HG02759 (cell line): ENCODE results near the gene COX4I1.
"Not testable (repeated sequence)": the region's sequence is repeated elsewhere in the genome, so short reads cannot be mapped to it uniquely, and the experiment has no call there.

Experiments
- ATAC-seq: cut with Tn5 transposase; IDR thresholded peaks from one replicate; pipeline ENCODE4 v1.9.1; 2021; ENCODE audit warnings: mild to moderate bottlenecking, moderate library complexity; ENCODE audit not compliant: unreplicated experiment

The COX4I1 gene

DNA sequence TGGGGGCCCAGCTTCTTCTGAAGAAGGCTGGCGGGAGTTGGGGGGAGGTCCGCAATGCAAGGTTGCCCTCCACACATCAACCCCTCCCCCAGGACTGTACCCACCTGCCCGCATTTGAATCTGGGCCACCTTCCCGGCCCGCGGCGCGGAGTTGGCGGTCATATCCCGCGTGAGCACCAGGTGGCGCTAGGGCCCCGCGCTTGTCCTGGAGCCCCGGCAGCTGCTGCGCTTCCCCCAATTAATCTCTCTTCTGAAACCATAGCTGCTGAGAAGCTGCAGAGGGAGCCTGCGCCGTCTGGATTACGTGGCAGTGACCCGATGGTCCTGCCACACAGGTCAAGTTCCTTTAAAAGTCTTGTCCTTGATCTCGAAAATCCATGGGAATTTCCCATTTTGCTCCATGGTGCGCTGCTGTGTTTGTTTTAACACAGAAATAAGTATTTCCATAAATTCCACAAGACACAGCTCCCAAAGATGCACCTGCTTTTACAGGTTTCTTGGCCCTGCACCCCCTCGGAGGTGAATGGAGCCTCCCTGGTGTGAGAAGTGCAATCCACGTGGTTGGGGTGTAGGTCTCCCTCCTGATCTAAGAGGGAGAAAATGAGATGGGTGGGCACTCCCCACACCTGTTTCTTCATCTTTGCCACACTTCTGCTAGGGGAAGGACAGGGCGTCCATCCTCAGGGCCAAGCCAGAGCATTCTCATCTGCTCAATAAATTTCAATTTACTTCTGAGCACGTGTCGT is 22.1 kb downstream of the COX4I1 start:
- ATAC-seq = peak; percentile 74

DNA sequence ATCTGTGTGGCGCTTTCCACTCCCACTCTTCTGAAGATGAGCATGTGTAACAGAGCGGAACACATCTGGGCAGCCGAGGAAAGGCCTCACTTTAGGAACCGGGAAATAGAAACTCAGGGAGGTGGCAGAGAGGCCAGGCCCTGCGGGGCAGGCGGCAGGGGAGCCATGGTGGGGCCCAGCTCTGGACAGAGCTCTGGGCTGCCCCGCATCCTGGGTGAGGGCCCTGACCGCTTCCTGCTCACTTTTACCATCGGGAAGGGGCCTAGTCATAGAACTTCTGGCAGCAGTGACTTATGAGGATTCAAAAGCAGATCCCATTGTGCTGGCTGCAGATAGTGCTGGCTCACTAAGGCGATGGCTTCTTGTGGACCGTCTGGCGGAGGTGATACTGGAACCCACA is 22.6 kb downstream of the COX4I1 start:
- no peak for ATAC-seq

DNA sequence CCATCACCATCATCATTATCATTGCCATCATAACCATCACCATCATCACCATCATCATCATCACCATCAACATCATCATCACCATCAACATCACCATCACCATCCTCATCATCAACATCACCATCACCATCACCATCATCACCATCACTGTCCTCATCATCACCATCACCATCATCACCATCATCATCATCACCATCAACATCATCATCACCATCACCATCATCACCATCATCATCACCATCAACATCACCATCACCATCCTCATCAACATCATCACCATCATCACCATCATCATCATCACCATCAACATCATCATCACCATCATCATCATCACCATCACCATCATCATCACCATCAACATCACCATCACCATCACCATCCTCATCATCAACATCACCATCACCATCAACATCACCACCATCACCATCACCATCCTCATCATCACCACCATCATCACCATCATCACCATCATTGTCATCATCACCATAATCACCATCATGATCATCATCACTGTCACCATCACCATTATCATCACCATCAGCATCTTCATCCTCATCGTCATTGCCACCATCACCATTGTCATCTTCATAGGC is 23.9 kb downstream of the COX4I1 start:
- ATAC-seq = no peak

DNA sequence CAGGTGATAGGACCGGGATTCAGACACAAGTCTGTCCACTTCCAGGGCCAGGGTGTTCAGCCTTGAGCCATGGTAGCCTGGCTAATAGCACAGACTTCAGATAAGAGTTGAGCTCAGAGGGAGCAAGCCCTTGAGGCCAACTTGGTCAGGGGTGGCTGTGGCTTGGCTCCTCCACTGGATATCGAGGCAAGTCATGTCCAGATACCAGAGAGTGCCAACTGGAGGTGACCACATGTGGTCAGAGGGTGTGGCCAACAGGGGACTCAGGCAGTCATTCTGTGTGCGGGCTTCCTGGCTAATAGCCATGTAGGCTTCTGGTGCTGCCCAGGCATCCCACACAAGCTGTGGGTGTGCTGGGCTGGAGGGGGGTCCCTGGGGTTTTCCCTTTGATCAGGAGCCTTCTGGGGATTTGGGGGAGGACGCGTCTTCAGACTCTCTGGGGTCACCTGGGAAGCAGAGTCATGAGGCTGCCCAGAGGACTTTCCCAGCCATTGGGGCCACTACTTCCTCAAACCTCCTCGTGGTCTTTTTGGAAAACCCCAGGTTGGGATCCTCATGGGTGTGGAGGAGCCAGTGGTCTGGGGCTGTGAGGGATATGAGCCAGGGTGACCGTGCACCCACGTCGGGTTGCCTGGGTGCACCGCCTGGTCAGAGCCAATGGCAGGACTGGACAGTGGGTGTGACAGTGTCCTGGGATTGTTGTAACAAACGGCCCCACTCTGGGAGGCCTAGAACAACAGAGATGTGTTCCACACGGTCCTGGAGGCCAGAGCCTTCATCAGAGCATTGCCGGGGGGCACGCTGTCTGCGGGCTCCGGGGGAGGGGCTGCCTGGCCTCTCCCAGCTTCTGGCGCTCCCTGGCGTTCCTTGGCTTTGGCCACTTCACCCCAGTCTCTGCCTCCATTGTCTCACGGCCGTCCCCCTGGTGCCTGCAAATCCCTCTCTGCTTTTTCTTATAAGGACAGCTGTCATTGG is 25.0 kb downstream of the COX4I1 start:
- ATAC-seq = no peak

DNA sequence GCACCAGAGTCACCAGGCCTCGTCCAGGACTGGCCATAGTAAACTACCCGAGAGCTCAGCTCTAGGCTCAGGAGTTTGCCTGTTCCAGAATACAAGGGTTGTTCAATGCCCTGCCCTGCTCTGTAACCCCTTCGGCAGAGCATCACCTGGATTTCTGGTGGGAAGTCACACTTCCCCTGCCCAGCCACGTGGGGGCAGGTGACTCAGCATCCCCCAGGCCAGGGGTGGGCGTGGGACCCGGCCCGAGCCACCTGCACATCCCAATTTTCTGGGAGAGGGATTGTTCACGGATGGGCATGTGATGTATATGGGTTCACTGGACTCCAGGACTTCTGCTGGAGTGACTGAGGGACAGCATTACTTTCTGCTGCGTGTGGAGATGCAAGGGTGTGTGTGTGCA is 25.8 kb downstream of the COX4I1 start:
- no peak for ATAC-seq

DNA sequence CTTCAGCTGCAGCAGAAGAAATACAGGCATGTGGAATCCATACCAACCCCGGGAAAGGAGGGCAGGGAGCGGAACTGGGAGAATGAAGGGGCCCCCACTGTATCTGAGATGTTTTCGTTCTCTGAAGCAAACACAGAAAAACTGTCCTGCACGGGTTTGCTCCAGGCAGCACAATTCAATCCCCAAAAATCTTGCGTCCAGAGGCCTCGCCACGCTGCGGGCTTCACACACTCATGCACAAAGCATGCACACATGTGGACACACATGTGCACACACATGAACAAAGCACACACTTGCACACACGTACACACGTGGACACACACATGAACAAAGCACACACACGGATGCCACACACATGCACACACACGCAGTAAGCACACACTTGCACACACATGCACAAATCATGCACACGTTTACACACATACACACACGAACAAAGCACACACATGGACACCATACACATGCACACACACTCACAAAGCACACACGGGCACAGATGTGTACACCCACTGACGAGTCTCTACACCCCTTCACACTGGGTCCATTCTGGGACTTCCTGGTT is 27.3 kb downstream of the COX4I1 start:
- ATAC-seq = no peak

DNA sequence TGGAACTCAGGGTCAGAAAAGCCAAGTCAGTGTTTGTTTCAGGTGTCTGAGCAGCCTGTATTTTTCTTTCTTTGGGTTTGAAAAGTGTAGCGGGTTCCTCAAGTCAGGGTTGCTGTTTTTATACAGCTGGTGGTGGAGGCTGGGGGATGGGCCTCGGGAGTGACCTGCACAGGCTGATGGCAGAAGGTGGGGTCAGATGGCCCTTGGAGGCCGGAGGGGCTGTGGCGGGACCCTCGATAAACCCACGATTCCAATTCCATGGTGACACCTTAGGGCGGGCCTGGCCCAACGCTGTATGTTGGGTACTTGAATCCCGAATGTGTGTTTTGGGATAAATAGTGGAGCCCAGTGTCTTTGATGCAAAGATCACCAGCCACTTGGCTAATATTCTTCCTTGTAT is 28.7 kb downstream of the COX4I1 start:
- ATAC-seq = no peak

DNA sequence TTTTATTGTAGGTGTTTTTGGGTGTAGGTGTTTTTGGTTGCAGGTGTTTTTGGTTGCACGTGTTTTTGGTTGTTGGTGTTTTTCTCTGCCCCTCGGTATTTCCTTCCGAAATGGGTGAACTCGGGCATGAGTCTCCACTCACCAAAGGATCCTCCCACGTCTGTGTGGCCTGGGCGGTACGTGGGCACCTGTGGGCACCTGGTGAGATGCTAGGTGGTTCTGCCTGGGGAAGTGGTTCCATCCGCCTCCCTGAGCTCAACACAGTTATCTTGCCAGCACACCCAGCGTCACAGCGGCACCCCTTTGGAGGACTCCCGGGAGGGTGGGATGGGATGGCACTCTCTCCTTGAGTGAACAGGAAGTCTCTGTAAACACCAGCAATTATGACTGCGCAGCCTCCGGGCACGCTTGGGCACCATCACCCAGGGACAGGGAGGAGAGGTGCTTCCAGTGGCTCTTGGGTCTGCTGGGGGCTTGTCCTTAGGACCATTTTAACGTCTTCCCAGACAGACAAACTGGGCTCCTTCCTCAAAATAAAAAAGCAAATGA is 29.8 kb downstream of the COX4I1 start:
- ATAC-seq = no peak

DNA sequence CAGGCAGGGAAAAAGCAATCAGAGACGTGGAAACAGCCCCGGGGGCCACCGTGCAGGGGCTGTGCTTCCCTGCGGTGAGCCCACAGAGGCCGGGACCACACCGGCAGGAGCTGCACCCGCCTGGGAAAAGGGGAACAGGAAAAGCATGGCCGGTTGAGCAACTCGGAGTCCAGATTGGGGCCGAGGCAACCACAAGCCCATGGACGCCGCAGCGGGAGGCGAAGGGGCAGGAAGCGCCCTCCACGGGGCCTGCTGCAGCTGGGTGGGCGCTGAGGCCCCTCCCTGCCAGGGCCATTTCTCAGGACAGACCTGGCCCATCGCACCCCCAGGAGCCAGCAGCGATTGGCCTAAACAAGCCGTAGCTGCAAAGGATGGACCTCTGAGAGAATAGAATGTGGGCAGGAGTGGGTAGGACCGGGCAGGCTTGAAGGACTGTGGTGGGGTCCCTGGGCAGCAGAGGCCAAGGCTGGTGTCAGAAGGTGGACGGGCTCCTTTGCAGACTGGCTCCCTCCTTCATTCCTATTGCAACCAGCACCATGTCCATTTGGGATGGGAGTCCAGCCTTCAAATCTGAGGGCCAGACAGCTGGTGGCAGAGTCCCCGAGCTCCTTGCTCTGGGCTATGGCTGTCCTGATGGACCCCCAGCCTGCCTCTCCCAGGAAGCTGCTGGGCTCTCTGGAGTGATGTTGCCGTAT is 30.4 kb downstream of the COX4I1 start:
- no peak for ATAC-seq

DNA sequence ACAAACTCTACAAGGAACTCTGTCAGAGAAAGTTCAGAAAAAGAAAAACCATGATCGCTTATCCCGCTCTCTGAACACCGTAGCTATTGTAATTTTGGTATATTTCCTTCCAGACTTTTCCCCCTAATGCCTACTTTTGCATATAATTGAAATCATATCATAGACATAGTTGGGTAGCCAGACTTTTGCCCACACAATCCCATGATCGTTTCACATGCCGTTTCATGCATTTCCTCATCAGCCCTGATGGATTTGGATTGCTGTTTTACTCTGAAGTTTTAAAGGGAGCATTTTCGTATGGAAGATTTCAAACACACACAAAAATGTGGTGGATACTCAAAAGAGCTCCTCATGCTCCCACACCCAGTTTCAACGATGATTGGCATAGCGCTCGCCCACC is 31.3 kb downstream of the COX4I1 start:
- ATAC-seq = no peak

DNA sequence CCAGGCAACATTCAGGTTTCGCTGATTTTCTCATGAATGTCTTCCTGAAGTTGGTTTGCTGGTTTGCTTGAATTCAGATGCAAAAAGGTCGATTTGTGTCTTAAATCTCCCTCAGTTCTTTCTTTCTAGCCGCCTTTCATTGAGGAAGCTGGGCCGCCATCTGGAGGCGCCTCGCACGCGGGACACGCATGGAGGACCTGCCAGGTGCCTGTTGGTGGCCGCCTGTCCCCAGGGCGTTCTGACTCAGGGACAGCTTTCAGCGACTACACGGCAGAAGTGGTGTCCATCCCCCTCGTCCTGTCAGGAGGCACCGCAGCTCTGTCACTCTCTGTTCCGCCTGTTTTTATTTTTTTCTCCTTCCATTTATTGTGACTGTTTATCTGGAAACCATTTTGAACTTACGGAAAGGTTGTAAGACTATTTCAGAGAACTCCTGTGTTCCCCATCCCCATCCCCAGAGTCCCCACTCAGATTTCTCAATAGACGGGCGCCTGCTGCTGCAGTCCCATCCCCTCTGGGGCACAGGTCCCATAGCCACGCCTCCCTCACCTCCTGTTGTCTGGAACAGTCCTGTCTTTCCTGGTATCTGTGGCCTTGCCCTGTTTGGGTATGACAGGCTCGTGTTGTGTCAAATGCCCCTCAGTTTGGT is 33.2 kb downstream of the COX4I1 start:
- no peak for ATAC-seq

DNA sequence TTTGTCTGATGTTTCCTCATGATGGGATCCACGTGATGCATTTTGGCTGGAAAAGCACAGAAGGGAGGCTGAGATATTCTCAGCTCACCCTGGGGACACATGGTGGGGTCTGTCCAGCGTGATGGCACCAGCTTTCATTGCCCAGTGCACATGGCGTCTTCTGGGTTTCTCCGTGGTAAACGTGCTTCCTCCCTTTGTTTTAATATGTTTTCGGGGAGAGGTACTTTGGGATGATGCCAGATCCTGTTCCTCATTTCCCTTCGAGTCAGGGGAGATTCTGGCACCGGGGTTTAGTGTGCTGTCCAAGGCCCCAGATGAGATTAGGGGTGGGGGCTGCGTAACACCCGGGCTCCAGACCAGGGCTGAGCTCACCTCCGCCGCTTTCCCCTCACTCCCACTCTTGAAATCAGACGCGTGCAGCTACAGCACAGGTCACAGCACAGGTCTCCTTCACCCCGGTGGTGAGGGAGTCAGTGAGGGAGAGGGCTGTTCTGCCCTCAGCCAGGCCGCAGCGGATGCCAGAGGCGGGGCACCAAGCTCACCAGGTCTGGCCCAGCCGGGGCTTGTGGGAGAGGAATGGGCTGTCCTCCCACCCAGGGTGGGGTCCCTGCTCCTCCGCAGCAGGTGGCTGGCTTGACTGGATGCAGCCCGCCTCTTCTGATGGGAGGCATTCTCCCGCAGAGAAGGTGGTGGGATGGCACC is 33.9 kb downstream of the COX4I1 start:
- ATAC-seq = no peak

DNA sequence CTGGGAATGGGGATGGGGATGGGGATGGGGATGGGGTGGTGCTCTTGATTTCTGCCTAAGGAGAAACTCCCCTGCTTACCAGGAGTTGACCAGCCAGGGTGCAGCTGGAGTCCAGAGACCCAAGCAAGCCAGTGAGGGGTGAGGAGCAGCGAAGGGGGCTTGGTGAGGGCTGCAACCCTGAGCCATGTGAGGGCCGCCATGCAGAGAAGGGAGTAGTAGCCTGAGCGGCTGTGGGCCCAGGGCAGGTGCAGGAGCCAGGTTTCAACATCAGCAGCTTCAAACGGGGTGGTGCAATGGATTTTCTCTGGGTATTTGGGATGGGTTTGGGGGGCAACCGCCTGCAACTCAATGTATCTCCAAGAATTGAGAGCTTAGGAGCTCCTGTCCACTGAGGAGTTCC is 35.2 kb downstream of the COX4I1 start:
- ATAC-seq = no peak

DNA sequence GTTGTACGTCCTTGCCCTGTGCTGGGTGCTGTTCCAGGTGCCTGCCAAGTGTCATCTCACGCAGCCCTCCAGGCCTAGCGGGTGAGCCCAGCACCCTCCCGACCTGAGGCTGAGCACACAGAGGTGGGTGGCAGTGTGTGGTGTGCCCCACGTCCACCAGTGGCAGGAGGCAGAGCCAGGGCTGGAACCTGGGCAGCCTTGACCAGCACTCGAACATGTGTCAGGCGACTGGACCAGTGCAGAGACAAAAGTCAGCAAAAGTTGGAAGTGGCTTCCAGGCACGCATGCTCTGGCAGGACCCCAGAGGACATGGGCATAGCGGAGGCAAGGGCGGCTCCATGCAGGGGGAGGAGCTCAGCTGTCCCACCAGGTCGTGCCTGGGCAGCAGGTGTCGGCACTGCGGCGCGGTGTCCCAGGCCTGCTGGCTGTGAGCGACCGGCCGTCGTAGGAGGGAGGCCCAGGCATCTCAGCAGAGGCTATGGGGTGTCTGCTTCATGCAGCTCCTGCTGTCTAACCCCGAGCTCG is 35.8 kb downstream of the COX4I1 start:
- no peak for ATAC-seq

DNA sequence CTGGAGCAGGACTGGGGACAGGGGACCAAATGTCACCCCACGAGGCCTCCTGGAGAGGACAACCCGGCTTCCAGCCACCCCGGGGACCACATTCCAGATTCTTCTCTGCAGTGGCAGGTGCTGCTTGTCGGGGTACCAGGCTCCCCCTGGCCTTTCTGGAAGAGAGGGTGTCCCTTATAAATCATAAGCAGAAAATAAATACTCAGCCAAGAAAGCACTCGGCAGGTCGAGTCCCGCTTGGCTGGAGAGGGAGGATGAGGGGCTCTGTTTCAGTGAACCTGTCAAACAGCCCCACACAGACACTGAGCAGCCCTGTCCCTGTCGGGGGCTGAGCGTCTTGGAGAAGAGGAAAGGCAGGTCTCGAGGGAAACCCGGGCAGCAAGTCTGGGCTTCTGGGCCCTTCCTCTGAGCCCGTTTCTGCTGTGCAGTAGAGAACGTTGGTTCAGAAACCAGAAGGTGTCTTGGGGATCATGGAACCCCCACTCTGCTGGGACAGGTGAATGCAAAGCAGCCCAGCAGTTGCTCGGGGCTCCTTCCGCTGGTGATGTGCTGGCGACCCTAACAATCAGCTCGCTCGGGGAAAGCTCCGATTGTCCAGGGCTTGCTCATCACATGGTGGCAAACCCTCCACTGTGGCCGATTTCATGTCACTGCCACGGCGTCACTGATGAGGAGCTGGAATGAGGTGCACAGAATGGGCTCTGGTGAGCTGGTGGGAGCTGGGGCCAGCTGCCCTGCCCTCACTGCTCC is 36.6 kb downstream of the COX4I1 start:
- ATAC-seq = no peak

DNA sequence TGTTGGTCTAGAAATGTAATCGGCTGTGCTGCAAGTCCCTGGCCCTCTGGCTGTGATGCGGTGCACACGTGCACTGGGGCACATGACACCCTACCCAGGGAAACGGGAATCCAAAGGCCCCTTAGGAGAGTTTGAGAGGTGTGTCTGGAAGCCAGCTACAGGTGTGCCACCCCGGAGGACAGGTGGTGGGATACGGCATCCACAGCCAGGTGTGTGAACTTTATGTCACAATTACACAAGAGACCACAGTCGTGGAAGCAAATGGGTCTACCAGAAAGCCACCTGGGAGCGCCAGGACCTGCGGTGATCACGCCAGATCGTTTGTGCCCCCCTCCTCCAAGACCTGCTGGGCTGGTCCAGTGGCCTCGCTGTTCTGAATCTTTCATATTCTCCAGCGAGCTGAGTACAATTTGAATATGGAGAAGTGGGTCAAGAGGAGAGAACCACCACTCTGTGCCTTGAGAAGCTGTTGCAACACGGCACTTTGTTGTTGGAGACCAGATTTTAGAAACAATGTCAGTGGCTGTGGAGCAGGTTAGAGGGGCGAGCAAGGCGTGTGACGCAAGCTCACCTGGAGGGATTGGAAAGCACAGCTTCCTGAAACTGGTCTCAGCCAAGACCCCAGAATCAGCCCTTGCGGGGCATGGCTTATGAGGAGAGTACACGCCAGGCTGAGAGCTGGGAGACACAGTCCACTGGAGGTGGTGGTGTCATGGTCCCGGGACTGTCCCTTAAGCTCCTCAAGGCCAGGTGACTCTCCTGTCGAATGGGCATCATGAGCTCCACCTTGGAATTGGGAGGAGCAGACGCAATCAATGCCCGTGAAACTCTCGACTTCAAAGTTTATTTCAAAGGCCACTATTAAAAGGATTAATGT is 37.4 kb downstream of the COX4I1 start:
- no peak for ATAC-seq

DNA sequence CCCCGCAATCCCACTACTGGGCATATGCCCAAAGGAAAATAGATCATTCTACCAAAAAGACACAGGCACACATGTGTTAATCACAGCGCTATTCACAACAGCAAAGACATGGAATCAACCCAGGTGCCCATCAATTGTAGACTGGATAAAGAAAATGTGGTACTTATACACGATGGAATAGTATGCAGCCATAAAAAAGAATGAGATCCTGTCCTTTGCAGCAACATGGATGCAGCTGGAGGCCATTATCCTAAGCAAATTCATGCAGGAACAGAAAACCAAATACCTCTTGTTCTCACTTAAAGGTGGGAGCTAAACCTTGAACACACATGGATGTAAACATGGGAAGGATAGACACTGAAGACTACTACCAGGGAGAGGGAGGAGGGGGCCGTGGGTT is 38.2 kb downstream of the COX4I1 start:
- ATAC-seq = not testable (repeated sequence)
